GM18511 (cell line): ENCODE results near the gene SNAP25.

Experiments
- ATAC-seq: cut with Tn5 transposase; IDR thresholded peaks from one replicate; pipeline ENCODE4 v1.9.1; 2021; ENCODE audit warnings: mild to moderate bottlenecking, moderate library complexity; ENCODE audit not compliant: unreplicated experiment

Gene SNAP25

DNA sequence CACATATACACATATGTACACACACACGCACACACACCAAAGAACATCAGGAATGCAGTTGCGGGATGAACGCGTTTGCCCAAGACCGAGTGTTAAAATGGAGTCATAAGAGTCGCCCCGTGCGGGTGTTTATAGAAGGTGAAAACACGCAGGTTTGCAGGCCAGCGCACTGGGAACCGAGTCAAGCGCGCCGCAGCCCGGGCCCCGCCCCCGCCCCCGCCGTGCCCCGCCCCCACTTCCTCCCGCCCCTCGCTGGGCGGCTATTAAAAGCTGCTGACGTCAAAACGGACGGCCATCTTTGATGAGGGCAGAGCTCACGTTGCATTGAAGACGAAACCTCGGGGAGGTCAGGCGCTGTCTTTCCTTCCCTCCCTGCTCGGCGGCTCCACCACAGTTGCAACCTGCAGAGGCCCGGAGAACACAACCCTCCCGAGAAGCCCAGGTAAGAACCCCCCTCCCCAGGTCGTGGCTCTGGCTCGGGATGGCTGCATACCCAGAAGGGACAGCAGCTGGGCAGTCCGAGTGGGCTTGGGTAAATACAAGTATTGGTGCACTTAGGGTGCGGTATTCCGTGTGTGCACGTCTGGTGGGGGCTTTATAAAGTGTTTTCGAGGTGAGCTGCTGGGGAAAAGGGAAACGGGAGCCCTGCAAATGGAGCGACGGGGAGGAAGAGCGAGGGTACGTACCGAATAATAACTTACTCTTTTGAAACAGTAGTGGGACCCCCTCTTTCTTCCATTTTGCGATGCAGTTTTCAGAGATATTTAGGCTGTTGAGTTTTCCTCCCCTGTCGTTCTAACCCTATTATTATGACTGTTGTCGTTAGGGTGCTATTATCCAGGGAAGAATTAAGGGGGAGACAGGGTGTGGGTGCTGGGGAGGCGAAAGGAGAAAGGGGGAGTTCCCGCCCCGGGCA lies at the start of gene SNAP25:
SNAP25 (plus strand) TSS at position 295 of the 916 bp plus-strand sequence. CDS start 56,662 bp downstream, outside the sequence.
- ATAC-seq: no peak

DNA sequence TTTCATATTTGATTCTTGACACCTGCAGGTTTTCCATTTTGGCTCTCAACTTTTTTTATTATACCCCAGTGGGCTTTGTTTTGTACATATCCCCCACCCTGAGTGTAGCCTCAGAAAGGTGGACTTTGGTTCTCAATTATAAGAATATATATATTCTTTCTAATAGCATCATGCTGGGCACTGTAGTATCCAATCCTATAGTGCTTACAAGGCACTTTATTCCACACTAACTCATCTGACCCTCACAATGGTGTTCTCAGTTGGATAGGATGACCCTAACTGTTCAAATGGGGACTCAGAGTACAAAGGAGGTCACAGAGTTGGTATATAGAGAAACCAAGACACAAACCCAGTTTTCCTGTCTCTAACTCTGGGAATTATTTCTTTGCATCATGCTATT lies 48.9 kb upstream of the SNAP25 start:
- no peak for ATAC-seq

DNA sequence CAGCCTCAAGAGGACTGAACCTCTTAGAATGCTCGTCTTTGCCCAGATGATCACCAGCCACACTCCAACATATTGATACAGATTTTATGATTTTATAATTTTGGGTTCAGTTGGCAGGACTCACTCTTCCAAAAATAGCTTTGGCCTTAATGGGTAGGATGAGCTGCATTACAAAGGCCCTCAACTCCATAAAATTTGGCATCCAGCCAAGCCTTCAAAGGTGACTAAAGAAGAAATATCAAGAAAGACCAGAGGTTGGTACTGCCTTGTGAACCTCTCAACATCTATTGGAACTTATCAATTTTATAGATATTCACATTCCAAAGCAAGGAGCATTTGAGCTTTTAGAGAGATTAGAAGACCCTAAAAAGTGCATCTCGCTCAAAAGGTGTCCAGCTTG lies 48.4 kb upstream of the SNAP25 start:
- no peak for ATAC-seq

DNA sequence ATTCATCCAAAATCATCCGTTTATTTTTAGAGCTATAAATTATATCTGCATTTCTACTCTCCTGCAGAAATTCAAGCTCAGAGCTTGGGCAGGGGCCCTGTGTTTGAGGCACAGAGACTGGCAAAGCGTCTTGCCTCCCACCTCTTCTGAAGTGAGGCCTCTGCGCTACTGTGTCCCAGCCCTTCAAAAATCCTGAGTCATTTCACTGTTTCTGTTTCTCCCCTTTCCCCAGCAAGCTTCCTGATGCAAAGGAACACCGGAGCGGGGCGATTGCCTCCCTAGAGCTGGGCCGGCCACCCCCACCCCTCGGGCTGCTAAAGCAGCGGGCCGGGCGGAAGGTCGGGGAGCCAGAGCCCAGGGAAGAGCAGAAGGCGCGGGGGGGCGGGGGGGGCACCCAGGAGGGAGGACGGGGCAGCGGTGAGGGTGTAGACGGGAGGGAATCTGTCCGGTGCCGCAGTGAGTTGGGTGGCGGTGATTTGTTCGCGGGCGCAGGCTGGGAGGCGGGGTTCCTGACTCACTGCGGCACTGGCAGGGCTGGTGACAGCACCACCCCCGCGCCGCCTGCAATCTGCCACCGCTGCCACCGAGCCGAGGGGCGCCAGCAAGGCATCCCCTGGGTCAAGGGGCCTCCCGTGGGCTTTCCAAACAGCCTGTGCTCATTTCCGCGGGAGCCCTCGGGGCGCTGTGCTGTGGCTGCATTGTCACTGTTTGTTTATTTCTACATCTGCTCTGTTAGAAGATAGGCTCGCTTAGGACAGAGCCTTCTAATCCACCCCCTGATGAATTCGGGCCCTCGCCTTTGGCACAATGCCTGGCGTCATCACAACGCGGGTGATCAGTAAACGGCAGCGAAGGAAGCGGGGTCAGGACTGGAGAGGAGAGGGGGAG lies 46.5 kb upstream of the SNAP25 start:
- ATAC-seq: peak; percentile 71

DNA sequence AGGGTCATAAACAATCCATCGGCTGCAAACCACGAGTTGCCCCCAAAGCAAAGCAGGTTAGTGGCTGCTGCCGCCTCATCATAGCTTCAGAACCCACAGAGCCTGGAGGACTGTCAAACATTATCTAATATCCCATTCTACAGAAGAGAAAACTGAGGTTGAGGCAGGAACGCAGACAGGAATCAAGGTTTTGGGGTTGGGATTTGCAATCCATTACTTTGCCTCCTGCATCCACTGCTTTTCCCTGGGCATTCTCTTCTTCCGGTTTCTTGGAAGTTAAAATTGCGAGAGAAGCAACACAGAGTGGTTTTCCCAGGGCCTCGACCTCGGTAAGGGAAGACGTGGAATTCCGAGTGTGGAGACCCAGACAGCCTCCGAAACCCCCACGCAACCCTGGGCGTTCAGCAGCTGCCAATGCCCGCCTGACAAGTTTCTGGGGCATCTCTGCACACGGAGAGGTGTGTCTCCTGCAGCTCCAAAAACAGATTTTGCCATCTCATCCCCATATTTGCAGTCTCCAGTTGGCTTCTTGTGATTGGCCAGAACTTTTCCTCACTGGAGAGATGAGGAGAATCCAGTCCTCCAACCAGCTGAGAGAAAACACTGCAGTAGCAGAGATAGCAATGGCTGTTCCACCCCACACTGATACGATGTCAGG lies 45.5 kb upstream of the SNAP25 start:
- no peak for ATAC-seq

DNA sequence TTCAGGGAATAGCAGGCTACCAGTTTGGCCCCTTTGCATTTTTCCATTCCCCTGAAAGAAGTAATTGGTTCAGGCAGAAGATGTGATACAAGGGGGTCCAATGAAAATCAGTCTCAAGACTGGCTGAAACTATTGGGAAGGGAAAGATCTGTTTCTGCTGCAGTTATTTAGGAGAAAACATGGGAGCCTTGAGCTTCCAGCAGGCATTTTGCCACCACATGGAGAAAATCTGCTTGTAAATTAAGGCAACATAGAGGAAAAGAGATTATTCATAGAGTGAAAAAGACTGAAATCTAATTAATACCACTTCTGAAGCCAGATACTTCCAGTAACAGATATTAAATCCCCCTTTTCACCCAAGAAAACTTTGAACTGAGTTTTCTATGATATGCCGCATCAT lies 44.2 kb upstream of the SNAP25 start:
- no peak for ATAC-seq

DNA sequence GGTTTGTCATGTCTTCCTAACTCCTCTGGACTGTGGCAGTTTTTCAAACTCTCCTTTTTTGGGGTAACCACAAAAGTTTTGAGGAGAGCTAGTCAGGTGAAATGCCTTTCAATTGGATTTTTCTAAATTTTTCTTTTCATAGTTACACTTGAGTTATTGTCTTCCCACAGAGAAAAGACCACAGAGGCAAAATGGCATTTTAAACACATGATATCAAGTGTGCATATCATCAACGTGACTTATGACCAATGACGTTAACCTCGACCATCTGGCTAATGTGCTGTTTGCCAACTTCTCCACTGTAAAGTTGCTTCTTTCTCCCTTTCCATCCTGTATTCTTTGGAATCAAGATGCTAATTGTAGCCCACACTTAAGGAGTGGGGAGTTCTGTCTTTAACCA lies 41.3 kb upstream of the SNAP25 start:
- ATAC-seq: no peak

DNA sequence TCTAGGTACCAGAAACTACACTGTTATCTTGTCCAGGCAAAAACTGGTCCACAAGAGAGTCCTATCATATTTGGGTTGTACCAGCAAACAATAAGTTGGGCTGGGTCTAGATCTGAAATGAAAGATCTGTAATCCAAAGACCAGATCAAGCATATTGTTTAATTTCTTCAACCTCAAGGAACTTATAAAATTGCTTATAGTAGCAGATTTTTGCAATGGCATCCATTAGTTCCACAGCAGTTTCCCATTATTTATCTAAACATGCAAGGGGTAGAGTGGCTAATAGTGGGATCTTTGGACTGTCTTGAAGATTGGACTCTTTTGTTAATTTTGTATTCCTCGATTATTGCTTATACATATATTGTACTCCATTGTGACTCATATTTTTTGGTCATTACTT lies 40.5 kb upstream of the SNAP25 start:
- no peak for ATAC-seq

DNA sequence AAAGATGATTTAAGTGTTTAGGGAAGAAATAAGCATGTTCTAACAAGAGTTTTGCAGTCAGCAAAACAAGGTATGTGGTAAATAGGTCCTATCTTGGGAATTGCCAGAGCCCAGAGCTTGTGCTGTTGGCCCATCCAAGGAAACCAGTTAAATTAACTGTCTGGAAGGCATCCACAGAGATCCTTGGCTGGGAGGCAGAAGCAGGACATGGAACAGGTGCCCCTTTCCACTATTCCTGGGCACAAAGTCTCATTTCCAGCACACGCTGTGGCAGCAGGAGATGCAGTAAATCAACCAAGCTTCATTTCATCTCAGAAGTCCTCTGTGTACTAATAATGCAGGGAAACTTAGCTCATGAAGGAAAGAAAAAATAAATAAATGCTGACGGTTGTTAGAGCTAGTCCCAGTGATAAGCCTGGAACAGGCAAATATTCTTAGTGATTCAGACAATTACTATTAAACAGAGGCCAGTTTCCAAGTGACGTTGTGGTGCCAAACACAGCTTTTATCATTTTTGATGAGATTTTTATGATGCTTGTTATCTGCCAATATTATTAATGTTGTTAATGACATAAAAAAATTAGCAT lies 39.8 kb upstream of the SNAP25 start:
- no peak for ATAC-seq

DNA sequence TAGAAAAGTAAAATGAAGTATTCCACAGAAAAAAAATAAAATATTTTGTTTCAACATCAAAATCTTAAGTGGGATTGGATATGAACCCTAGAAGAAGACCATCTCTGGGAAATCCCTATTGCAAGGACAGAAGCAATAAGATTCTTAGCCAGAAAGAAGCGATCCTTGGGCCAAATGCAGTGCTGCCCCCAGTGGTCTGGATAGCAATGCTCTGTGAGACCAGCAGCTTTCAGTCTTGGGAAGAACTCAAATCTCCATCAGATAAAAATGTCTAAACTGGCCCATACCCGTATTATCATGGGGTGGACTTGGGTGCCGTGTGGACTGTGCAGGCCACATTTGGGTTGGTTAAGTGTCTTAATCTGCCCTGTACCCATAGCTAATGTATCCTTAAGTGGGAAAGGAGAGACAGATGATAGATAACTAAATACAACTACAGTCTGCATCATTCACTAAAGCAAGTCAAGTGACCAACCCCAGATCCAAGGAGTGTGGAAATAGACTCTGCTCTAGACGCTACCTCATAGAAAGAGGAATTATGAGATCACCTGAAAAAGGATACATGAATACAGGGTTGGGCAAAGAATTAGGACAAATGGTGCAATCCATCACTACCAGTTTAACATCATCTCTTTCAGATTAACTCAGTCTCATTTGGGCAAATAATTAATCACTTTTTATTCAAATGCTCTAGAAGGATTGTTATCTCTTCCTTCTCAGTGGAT lies 38.9 kb upstream of the SNAP25 start:
- no peak for ATAC-seq

DNA sequence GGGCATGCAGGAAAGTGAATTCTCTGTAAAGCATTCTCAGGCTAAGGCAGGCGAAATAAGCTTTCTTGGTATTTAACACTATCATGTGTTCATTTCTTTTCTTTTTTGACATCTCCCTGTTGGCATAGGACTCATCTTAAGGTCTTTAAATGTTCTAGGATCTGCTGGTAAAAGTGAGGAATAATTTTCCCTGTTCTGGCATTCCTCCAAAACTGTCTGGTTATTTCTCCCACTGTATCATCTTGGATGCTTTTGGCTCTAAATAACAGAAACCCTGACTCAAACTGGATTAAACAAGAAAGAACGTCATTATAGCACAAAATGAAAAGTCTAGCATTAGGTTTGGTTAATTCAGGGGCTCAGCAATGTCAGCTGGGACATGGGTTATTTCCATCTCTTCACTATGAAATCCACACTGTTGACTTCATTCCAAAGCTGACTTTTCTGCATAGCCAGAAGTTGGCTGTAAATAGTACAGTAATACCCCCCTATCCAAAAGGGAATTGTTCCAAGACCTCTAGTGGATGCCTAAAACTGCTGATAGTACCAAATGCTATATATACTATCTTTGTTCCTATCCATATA lies 37.9 kb upstream of the SNAP25 start:
- no peak for ATAC-seq

DNA sequence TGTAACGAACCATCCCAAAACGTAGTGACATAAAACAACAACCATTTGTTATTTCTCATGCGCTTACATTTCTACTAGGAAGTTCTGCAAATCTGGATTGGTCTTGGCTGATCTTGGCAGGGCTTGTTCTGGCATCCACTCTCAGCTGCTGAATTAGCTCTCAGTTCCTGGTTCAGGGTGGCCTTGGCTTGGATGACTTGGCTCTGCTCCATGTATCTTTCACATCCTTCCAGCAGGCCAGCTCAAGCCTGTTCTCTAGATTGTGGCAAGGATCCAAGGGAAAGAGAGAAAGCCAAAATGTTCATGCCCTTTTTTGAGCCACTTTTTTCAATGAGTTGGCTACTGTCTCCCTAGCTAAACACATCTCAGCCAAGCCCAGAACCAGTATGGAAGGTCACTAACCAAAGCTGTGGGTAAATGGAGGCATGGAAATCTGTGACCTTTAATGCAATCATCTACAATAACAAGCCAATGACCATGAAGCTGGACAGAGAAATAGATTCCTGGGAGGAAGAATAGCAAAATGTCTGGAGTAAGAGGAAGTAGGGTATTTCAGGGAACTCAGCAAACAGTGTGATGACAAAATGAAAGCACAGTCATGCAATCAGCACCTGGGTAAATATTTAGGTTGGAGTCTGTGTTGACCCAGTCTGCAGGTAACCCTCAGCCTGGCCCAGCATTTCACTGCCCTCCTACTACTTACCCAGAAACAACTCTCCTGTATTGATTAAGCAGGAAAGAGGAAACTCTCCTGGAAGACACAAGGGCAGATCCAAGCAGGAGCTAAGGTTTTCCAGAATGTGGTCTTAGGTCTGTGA lies 32.7 kb upstream of the SNAP25 start:
- ATAC-seq: no peak

DNA sequence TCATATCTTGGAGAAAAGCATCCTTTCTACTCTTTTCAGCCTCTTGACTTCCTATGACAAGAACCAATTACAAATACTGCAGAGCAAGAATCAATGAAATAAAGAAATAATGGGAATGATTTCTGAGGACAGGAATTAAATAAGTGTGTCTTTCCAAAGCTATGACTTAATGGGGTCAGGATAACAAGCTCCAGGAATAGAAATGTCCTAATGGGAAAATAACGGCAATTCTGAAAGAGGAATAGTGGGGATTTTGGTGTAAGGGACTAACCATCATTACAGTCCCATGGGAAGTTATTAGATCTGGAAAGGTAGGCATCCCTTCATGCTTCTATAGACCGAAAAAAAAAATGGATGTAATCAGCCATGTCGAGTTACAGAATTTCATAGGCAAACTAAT lies 28.2 kb upstream of the SNAP25 start:
- no peak for ATAC-seq

DNA sequence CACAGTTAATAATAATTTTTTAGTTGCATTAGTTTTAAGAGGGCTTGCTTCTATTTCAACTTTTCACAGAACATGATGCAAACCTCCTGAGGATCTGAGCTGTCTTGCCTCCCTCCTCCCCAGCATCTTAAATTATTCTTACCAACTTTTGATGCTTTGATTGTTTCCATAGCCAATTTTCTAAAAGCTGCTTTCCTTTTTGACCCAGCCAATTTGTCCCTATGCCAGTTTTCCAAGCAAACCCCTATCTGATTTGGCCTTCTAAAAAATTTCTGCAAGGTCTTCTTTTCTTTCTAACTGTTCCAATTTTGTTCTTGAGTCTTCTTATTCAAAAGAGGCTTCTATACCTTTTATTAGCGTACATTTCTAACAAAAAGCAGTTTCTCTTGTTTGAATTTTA lies 26.5 kb upstream of the SNAP25 start:
- no peak for ATAC-seq

DNA sequence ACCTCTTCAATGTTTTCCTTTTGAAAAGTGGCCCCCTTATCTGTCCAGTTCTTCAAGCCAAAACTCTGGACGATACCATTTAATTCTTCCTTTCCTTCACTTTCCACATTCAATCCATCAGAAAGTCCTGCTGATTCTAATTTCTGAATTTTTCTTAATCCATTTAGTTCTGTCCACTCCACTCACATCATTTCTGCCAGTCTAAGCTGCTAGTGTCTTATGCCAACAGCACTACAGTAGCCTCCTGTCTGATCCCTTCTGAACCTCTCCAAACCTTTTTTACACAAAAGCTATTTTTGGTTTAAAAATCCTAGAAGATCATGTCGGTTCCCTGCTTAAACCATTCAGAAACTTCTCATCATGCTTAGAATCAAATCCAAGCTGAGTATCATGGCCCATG lies 24.5 kb upstream of the SNAP25 start:
- no peak for ATAC-seq

DNA sequence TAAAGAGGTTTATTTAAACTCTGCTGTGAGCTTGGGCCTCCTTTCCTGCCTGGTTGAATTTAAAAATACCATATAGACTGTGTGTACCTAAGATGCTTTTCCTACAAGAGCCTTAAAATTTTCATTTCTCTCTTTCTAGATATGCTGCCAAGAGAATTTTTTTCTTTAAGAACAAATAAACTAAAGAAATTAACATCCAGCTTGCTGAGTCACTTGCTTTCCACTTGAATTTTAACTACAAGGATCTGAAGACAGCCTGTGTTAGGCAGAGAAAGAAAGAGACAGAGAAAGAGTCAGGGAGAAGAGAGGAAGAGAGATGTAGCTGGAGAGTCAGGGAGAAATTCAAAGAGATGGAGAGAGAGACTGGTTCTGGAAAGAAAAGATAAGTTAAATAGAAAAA lies 18.3 kb upstream of the SNAP25 start:
- ATAC-seq: no peak

DNA sequence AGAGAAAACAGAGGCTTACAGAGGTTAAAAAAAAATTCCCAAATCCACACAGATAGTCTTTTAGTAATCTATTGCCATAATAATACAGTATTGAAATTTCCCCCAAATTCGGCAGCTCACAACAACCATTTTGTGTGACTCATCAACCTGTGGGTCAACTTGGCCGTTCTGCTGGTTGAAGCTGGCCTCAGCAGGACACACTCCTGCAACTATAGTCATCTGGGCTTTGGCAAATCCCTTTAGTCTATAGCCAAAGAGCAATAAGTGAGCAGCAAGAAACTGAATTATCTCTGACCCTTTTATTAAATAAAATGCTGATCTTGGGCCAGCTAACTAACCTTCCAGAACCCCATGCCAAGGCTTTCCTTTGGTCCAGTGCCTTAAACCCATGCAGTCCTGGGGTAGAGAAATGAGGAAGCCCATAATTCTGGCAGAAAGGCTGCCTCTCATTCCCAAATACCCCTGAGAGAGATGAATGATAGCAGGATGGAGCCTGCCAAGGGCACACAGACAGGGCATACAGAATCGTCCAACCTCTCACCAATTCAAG lies 17.2 kb upstream of the SNAP25 start:
- no peak for ATAC-seq

DNA sequence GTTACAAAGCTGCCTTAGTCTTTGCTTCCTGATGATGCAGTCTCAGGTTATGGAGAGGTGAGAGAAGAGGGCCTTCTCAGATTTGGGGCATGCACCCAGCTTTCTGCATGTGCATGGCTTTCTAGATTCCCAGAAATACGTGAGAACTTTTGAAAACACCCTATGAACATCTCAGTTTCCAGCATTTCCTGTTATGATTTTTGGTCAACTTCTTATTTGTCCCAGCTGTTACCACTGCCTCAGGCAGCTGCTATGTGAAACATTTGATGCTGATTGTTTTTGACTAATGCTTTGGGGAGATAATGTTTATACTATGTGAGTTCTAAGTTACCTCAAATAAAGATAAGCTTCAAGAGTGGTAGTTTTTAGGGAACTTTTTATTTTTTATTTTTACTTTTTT lies 9.5 kb upstream of the SNAP25 start:
- no peak for ATAC-seq

DNA sequence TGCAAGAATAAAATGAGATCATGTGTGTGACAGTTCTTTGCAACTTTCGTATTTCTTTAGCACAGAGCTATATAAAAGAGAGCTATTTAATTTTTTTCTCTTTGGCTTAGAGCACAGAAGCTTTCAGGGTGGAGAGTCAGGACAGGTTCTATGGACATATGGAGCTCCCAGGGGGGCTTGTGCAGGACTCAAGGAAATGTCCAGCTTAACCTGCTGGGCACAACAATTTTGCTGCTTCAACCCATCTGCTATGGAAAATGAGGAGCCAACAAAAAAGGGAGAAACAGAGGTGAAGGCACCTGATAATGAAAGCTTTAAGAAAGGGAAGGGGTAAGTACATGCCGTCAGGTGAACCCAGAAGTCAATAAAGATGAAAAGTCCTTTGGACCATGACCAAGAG lies 5.1 kb upstream of the SNAP25 start:
- ATAC-seq: no peak
